HepG2 (cell line): ENCODE data around the gene IRF1. TPM values are rescaled to one million over a fixed set of nuclear protein-coding genes. Genes with fewer than 3 reads are reported as not detected.

ENCODE experiments used
- ATAC-seq: fragments of 200-7000 bp; cut with Tn5 transposase; 3 replicates; pipeline ENCODE4 v1.9.1; 2020; ENCODE audit warnings: mild to moderate bottlenecking, moderate library complexity
- BruUV-seq: library from RNA; stranded (reverse); fragments of 400-500 nt; replicated peaks from 2 replicates; lab custom pipeline; 2021; lab: Mats Ljungman, UMichigan
- CTCF ChIA-PET: fragments of 300-600 bp; formaldehyde crosslinking; extraction: SDS; loops from one replicate; lab custom pipeline; 2021; ENCODE audit warnings: low total read pairs, inconsistent platforms, low intra/inter-chr PET ratio; lab: Yijun Ruan, JAX
- POLR2A ChIA-PET: fragments of 350-600 bp; sonication (Branson Sonifier 250); formaldehyde crosslinking; loops from one replicate; lab custom pipeline; 2020; ENCODE audit warnings: antibody characterized with exemption, inconsistent platforms; lab: Yijun Ruan, JAX
- DNase-seq: peaks from one replicate; pipeline ENCODE4 v3.0.0-alpha.2; 2015; ENCODE audit warnings: low spot score
- FAIRE-seq: peaks from 3 replicates; lab custom pipeline; 2011; peaks lifted over from hg19 to GRCh38; lab: Jason Lieb, UNC
- H2AFZ ChIP-seq: one replicate; pipeline ENCODE4 v1.6.1; 2011; ENCODE audit warnings: low read length, inconsistent platforms
- H3K27ac ChIP-seq: fragments of 300-600 bp; 3 replicates; pipeline ENCODE4 v1.8.0; 2011; ENCODE audit warnings: mixed run types, mild to moderate bottlenecking, mixed read lengths, low read length, inconsistent platforms; ENCODE audit not compliant: insufficient read depth; ENCODE audit errors: extremely low read length
- H3K27me3 ChIP-seq, 2 experiments: fragments of 200-600 bp in 1 of 2; 2 replicates in 1 of 2; 3 replicates in 1 of 2; pipeline versions ENCODE4 v1.6.0 to v1.8.0; 2011; ENCODE audit warnings: low read length in 2 of 2, mild to moderate bottlenecking in 2 of 2, moderate library complexity in 2 of 2, inconsistent platforms in 1 of 2; ENCODE audit not compliant: insufficient read depth in 2 of 2, control insufficient read depth in 1 of 2
- H3K36me3 ChIP-seq, 2 experiments: fragments of 200-600 bp in 1 of 2; replicated peaks in 1 of 2; 2 replicates in 1 of 2; 3 replicates in 1 of 2; pipeline versions ENCODE4 v1.5.1 to v1.8.0; 2011; ENCODE audit warnings: low read length in 2 of 2, inconsistent platforms in 1 of 2; ENCODE audit not compliant: insufficient read depth in 2 of 2, control insufficient read depth in 1 of 2
- H3K4me1 ChIP-seq: 2 replicates; pipeline ENCODE4 v1.5.1; 2012; ENCODE audit warnings: low read length, inconsistent platforms; ENCODE audit not compliant: insufficient read depth
- H3K4me2 ChIP-seq: 2 replicates; pipeline ENCODE4 v1.6.0; 2011; ENCODE audit warnings: low read depth, low read length, inconsistent platforms
- H3K4me3 ChIP-seq, 3 experiments: fragments of 200-600 bp in 1 of 3; sonication (generic), shearing (Covaris generic) in 1 of 3; replicated peaks in 1 of 3; 2 replicates each; pipeline ENCODE4 v1.5.1; 2011 to 2016; ENCODE audit warnings: low read length in 3 of 3, inconsistent platforms in 2 of 3, low read depth in 2 of 3, mild to moderate bottlenecking in 2 of 3, control low read depth in 1 of 3, mixed read lengths in 1 of 3; ENCODE audit not compliant: insufficient read depth in 1 of 3
- H3K79me2 ChIP-seq: one replicate; pipeline ENCODE4 v1.6.1; 2011; ENCODE audit warnings: low read length, inconsistent platforms; ENCODE audit not compliant: insufficient read depth
- H3K9ac ChIP-seq: 2 replicates; pipeline ENCODE4 v1.6.0; 2011; ENCODE audit warnings: mild to moderate bottlenecking, low read depth, low read length, inconsistent platforms; ENCODE audit not compliant: insufficient read depth
- H3K9me3 ChIP-seq: 2 replicates; pipeline ENCODE4 v1.5.1; 2012; ENCODE audit warnings: mild to moderate bottlenecking, low read length
- H4K20me1 ChIP-seq: 2 replicates; pipeline ENCODE4 v1.6.0; 2011; ENCODE audit warnings: inconsistent platforms, mild to moderate bottlenecking, low read length, moderate library complexity; ENCODE audit not compliant: insufficient read depth
- ATF4 ChIP-seq, 2 experiments: fragments of 450-650 bp in 1 of 2; sonication (generic) in 1 of 2; formaldehyde crosslinking; IDR thresholded peaks; 2 replicates each; pipeline versions ENCODE4 v1.5.0 to v1.8.0; 2020 to 2022; ENCODE audit warnings: mild to moderate bottlenecking in 1 of 2, missing genetic modification reagents in 1 of 2
- ATM ChIP-seq: fragments of 450-650 bp; IDR thresholded peaks from 2 replicates; pipeline ENCODE4 v1.7.1; 2017; ENCODE audit warnings: mild to moderate bottlenecking, borderline replicate concordance
- HOXA3 ChIP-seq: sonication (generic); formaldehyde crosslinking; IDR thresholded peaks from 2 replicates; pipeline ENCODE4 v1.5.0; 2020; ENCODE audit warnings: missing genetic modification reagents
- JARID2 ChIP-seq: sonication (generic); formaldehyde crosslinking; IDR thresholded peaks from 2 replicates; pipeline ENCODE4 v1.8.1; 2023; ENCODE audit warnings: missing genetic modification reagents, inconsistent platforms; ENCODE audit not compliant: insufficient replicate concordance
- KDM3A ChIP-seq: IDR thresholded peaks from 2 replicates; pipeline ENCODE4 v1.6.1; 2018; ENCODE audit warnings: low read depth, missing compliant biosample characterization
- SMC3 ChIP-seq: IDR thresholded peaks from 2 replicates; pipeline ENCODE4 v1.6.1; 2011; ENCODE audit warnings: low read length, improper control_type of control experiment
- SNAPC5 ChIP-seq: sonication (generic); formaldehyde crosslinking; IDR thresholded peaks from 2 replicates; pipeline ENCODE4 v1.8.1; 2023; ENCODE audit warnings: mild to moderate bottlenecking, missing genetic modification reagents, borderline replicate concordance
- USF2 ChIP-seq, 2 experiments: sonication (generic) in 1 of 2; formaldehyde crosslinking in 1 of 2; IDR thresholded peaks; 2 replicates each; pipeline versions ENCODE4 v1.5.1 to v1.6.1; 2011 to 2020; ENCODE audit warnings: borderline replicate concordance in 1 of 2, low read depth in 1 of 2, low read length in 1 of 2, mild to moderate bottlenecking in 1 of 2, missing genetic modification reagents in 1 of 2, moderate library complexity in 1 of 2
- ZBTB26 ChIP-seq: IDR thresholded peaks from 2 replicates; pipeline ENCODE4 v1.6.1; 2016; ENCODE audit warnings: missing compliant biosample characterization, missing genetic modification reagents, borderline replicate concordance
- ZFYVE20 ChIP-seq: sonication (generic); formaldehyde crosslinking; IDR thresholded peaks from 2 replicates; pipeline ENCODE4 v1.8.0; 2023; ENCODE audit warnings: low read depth, mild to moderate bottlenecking, moderate library complexity, missing genetic modification reagents, borderline replicate concordance
- ZNF691 ChIP-seq: sonication (generic); formaldehyde crosslinking; IDR thresholded peaks from 2 replicates; pipeline ENCODE4 v1.4.0; 2020; ENCODE audit warnings: missing genetic modification reagents, low read depth, mild to moderate bottlenecking, borderline replicate concordance
- ZSCAN25 ChIP-seq: sonication (generic); formaldehyde crosslinking; IDR thresholded peaks from 2 replicates; pipeline ENCODE4 v1.8.0; 2022; ENCODE audit warnings: mild to moderate bottlenecking, missing genetic modification reagents
- ZSCAN29 ChIP-seq: sonication (generic); formaldehyde crosslinking; conservative IDR thresholded peaks from 2 replicates; pipeline ENCODE4 v1.4.0; 2020; ENCODE audit warnings: mild to moderate bottlenecking, missing genetic modification reagents
- WGBS: methylation state at CpG from one replicate; pipeline ENCODE4 v1.1.6; 2017; ENCODE audit warnings: low lambda C conversion rate; 5-methylcytosine and 5-hydroxymethylcytosine counted together
- in situ Hi-C: cut with HindIII; loops from 2 replicates; pipeline ENCODE4 v1.10.0; 2017; ENCODE audit warnings: low pct_unique_long_range_greater_than_20kb; ENCODE audit not compliant: extremely low pct_ligation_motif_present
- intact Hi-C: fragments of 100-400 bp; cut with micrococcal nuclease; formaldehyde crosslinking; loops from one replicate; pipeline ENCODE4 v1.10.0; 2022; ENCODE audit not compliant: unreplicated experiment
- polyA plus RNA-seq, 8 experiments: library from polyadenylated mRNA; depleted of rRNA in 3 of 8; stranded (reverse) in 7 of 8; unstranded in 1 of 8; fragments of >200 nt; fragmentation: Illumina TruSeq in 4 of 8; extraction: Trizol in 4 of 8; gene quantifications; 2 replicates each; pipeline versions ENCODE4 v1.2.1 to v1.2.3, GENCODE V29; 2011 to 2016; ENCODE audit warnings: low read depth in 4 of 8, missing spikeins in 1 of 8, mixed read lengths in 1 of 8; ENCODE audit not compliant: insufficient read depth in 1 of 8
- total RNA-seq, 5 experiments: library from RNA; depleted of rRNA; stranded (reverse); fragments of >200 nt; fragmentation: Illumina TruSeq; extraction: Trizol; gene quantifications; 2 replicates each; pipeline ENCODE4 v1.2.3, GENCODE V29; 2016; ENCODE audit warnings: low read depth in 1 of 5

The IRF1 gene
- total and polyA plus RNA-seq, 2 of the 13 experiments (the other 11 are each of a cell fraction or from before 2014, with no cell fraction given): 4.1 to 8.8 TPM

GRCh38 chr5:132457371-132458225 is 33.0 kb downstream of the IRF1 start (continued):
- peak in 1 of 2 experiments; percentile 97; a peak in 2 of 4 replicates for TF ChIP-seq ATF4 (CRISPR knock-in tag; IDR thresholded peaks at IDR 0.05)

- FAIRE-seq: no peak
- H3K27me3 ChIP-seq: no peaks in the 10 kb centered on the region; a peak in 1 of 5 replicates
- peaks cover 73% of the 10 kb centered on the region for H3K4me1 ChIP-seq
- H3K36me3 ChIP-seq: no peaks in the 10 kb centered on the region
- H3K4me2 ChIP-seq: 0 out of 2 replicates have a peak overlapping the region, but pooled peaks have one; percentile 81
- ATAC-seq: peak; percentile 9; the same call in 2 of the 3 replicates
- ChIA-PET CTCF (no interaction called here), POLR2A (interaction anchor here (0.8 to 5.2 kb wide), 11 partner anchors 10 to 48 kb away, joined by 3 to 59 read pairs (median 7); partner anchors contain the start of gene IRF1)
- no TSS peak for BruUV-seq
- H4K20me1 ChIP-seq: no peaks in the 10 kb centered on the region
- WGBS: 85% methylated on average over 5 of the region's 6 CpGs
- H3K4me3 ChIP-seq: 0 out of 6 replicates have a peak overlapping the region, but pooled peaks of 1 of the 3 experiments have one; percentile 9
- in situ Hi-C loops (no loop called here), intact Hi-C loops (no loop called here)
- H2AFZ ChIP-seq: no peak overlapping the region
- H3K79me2 ChIP-seq: no peaks in the 10 kb centered on the region
- H3K9me3 ChIP-seq: no peaks in the 10 kb centered on the region
- no peak overlapping the region; the same call in 1 of the 2 replicates for H3K9ac ChIP-seq
- DNase-seq: no peak
- H3K27ac ChIP-seq: no peak overlapping the region
- TF ChIP-seq ZNF691 (no peak), USF2 (IDR thresholded peaks at IDR 0.05; ENCODE audit: low read depth, low read length) (no peak), USF2 (CRISPR knock-in tag; IDR thresholded peaks at IDR 0.05; ENCODE audit: borderline replicate concordance) (no peak), ZFYVE20 (CRISPR knock-in tag) (no peak), HOXA3 (no peak), ZBTB26 (CRISPR knock-in tag) (no peak), ATM (no peak), ZSCAN29 (CRISPR knock-in tag) (no peak), SNAPC5 (CRISPR knock-in tag) (no peak), ZSCAN25 (CRISPR knock-in tag) (no peak), KDM3A (no peak), SMC3 (no peak), JARID2 (no peak)
Observed at GRCh38 chr5:132456987-132457361, 33.6 kb downstream of the IRF1 start.
